ENCODE results near the gene RAI2.

RAI2 gene

GRCh38 chrX:17833954-17834353 lies 27.1 kb downstream of the RAI2 start:
- DNase-seq (ENCODE audit: extremely low read depth, low read depth), result no peak
- TF ChIP-seq CTCF (IDR thresholded peaks at IDR 0.05; ENCODE audit: low read depth, low read length, missing control alignments), result no peak
- no peak overlapping the region for H3K4me3 ChIP-seq (replicated peaks; ENCODE audit: low read depth, low read length)

GRCh38 chrX:17831255-17831654 lies 29.8 kb downstream of the RAI2 start:
- no peak for DNase-seq (ENCODE audit: extremely low read depth, low read depth)
- no peak overlapping the region for H3K4me3 ChIP-seq (replicated peaks; ENCODE audit: low read depth, low read length)
- no peak for TF ChIP-seq CTCF (IDR thresholded peaks at IDR 0.05; ENCODE audit: low read depth, low read length, missing control alignments)

DNA sequence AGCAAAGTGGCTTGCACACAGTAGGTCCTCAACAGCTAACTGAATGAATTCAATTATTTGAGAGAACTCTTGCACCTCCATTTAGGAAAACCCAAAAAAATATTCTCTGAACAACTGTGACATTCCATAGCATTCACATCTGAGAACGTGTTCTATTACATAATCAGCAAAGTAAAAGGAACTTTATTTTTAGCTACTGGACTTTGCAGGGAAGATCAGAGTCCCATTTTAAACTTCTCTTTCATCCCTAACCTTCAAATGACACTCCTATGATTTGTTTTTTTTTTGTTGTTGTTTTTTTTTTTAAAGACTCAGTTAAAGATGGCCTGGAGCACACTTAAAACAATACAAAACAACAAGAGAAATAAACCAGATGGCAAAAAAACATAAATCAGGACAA lies 30.9 kb downstream of the RAI2 start:
- no peak overlapping the region for H3K4me3 ChIP-seq (replicated peaks; ENCODE audit: low read depth, low read length)
- TF ChIP-seq CTCF (IDR thresholded peaks at IDR 0.05; ENCODE audit: low read depth, low read length, missing control alignments), result no peak
- DNase-seq (ENCODE audit: extremely low read depth, low read depth), result no peak

DNA sequence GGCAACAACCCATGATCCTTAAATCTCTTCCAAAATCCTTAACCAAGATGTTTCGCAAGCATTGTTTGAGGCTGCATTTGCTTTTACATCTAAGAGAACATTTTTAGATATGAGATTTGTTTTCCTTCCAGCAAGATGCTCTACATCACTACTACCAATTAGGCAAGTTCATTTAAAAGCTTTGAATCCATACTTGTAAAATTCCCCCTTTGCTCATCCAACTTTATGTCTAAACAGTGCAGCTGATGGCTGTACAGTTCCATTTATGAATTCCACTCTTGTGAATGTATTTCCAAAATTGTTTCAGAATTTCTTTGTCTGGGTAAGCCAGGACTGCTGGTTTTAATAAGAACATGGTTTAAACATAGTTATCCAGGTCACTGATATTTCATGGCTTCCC lies 31.5 kb downstream of the RAI2 start:
- H3K4me3 ChIP-seq (replicated peaks; ENCODE audit: low read depth, low read length), result no peak overlapping the region
- DNase-seq (ENCODE audit: extremely low read depth, low read depth), result no peak
- TF ChIP-seq CTCF (IDR thresholded peaks at IDR 0.05; ENCODE audit: low read depth, low read length, missing control alignments), result no peak

GRCh38 chrX:17828171-17828570 lies 32.9 kb downstream of the RAI2 start:
- TF ChIP-seq CTCF (IDR thresholded peaks at IDR 0.05; ENCODE audit: low read depth, low read length, missing control alignments), result no peak
- H3K4me3 ChIP-seq (replicated peaks; ENCODE audit: low read depth, low read length), result no peak overlapping the region
- no peak for DNase-seq (ENCODE audit: extremely low read depth, low read depth)

DNA sequence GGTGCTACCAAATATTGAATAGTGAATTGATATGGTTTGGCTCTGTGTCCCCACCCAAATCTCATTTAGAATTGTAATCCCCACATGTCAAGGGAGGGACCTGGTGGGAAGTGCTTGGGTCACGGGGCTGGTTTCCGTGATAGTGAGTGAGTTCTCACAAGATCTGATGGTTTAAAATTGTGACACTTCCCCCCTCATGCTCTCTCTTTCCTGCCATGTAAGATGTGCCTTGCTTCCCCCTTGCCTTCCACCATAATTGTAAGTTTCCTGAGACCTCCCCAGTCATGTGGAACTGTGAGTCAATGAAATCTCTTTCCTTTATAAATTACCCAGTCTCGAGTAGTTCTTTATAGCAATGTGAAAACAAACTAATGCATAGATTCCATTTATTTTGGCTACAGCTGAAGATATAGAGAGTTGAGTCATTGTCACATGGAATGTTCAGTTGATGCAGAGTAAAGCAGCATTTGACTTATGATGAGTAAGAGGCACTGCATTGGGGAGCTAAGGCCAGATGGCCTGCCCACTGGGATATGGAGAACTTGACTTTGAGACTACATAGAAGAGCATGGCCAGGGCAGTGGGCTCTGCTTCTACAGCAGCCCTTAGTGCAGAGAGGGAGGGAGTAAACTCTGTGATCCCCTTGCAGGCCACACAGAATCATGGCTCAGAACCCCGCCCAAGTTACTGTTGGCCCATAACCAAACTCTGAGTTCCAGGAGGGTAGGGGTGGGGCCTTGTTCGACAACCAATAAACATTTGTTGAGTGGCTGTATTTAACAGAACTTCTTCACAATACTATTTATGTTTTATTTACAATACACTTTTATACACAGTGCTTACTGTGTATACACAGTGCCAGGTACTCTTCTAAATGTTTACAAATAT lies 34.2 kb downstream of the RAI2 start:
- H3K4me3 ChIP-seq (replicated peaks; ENCODE audit: low read depth, low read length), result no peak overlapping the region
- no peak for DNase-seq (ENCODE audit: extremely low read depth, low read depth)

More for the DNA sequence above, 34.2 kb downstream of the RAI2 start:
- TF ChIP-seq CTCF (IDR thresholded peaks at IDR 0.05; ENCODE audit: low read depth, low read length, missing control alignments), result no peak

Measured in HFF-Myc (cell line).